HepG2 (cell line): ENCODE results near the gene PGPEP1. TPM values are rescaled to one million over a fixed set of nuclear protein-coding genes. Genes with fewer than 3 reads are reported as not detected.
A peak's percentile ranks its signal among the peaks of the same experiment; 100 is the strongest.

Source experiments
- ARHGAP35 ChIP-seq: sonication (generic); formaldehyde crosslinking; IDR thresholded peaks from 2 replicates; pipeline ENCODE4 v1.9.0; 2022; ENCODE audit warnings: mild to moderate bottlenecking, inconsistent platforms, moderate library complexity, missing genetic modification reagents, borderline replicate concordance
- ARID2 ChIP-seq: sonication (generic); formaldehyde crosslinking; IDR thresholded peaks from 2 replicates; pipeline ENCODE4 v1.8.1; 2022; ENCODE audit warnings: mild to moderate bottlenecking, missing genetic modification reagents, borderline replicate concordance
- HMGXB4 ChIP-seq, 2 experiments: sonication (generic) in 1 of 2; formaldehyde crosslinking in 1 of 2; IDR thresholded peaks; 2 replicates each; pipeline versions ENCODE4 v1.4.0 to v1.6.1; 2018 to 2020; ENCODE audit warnings: missing genetic modification reagents in 2 of 2, borderline replicate concordance in 1 of 2, low read depth in 1 of 2, mild to moderate bottlenecking in 1 of 2, missing biosample characterization in 1 of 2
- RERE ChIP-seq: IDR thresholded peaks from 2 replicates; pipeline ENCODE4 v1.6.1; 2016; ENCODE audit warnings: low read depth, missing genetic modification reagents, missing compliant biosample characterization
- SRY ChIP-seq: sonication (generic); formaldehyde crosslinking; IDR thresholded peaks from 2 replicates; pipeline ENCODE4 v1.8.0; 2022; ENCODE audit warnings: mild to moderate bottlenecking, missing genetic modification reagents
- THYN1 ChIP-seq: sonication (generic); formaldehyde crosslinking; IDR thresholded peaks from 2 replicates; pipeline ENCODE4 v1.8.1; 2023; ENCODE audit warnings: low read depth, mild to moderate bottlenecking, moderate library complexity, missing genetic modification reagents, borderline replicate concordance
- TOPORS ChIP-seq: sonication (generic); formaldehyde crosslinking; IDR thresholded peaks from 2 replicates; pipeline ENCODE4 v1.8.0; 2023; ENCODE audit warnings: mild to moderate bottlenecking, missing genetic modification reagents
- YY1 ChIP-seq: IDR thresholded peaks from 2 replicates; pipeline ENCODE4 v1.6.1; 2011; ENCODE audit warnings: low read length, low read depth, moderate library complexity, mild to moderate bottlenecking; ENCODE audit not compliant: insufficient read depth, insufficient replicate concordance
- ZBTB7B ChIP-seq: sonication (generic); formaldehyde crosslinking; IDR thresholded peaks from 2 replicates; pipeline ENCODE4 v1.4.0; 2020; ENCODE audit warnings: missing genetic modification reagents
- ZFAT ChIP-seq: sonication (generic); formaldehyde crosslinking; conservative IDR thresholded peaks from 2 replicates; pipeline ENCODE4 v1.8.1; 2023; ENCODE audit warnings: missing genetic modification reagents, inconsistent platforms
- ZNF12 ChIP-seq: sonication (generic); formaldehyde crosslinking; IDR thresholded peaks from 2 replicates; pipeline ENCODE4 v1.5.0; 2020; ENCODE audit warnings: missing genetic modification reagents
- ZNF567 ChIP-seq: sonication (generic); formaldehyde crosslinking; IDR thresholded peaks from 2 replicates; pipeline ENCODE4 v1.8.1; 2023; ENCODE audit warnings: mild to moderate bottlenecking, missing genetic modification reagents, borderline replicate concordance
- ZNF776 ChIP-seq: sonication (generic); formaldehyde crosslinking; IDR thresholded peaks from 2 replicates; pipeline ENCODE4 v1.4.0; 2020; ENCODE audit warnings: mild to moderate bottlenecking, missing genetic modification reagents
- ZSCAN21 ChIP-seq: sonication (generic); formaldehyde crosslinking; IDR thresholded peaks from 2 replicates; pipeline ENCODE4 v1.8.0; 2022; ENCODE audit warnings: mild to moderate bottlenecking, missing genetic modification reagents, moderate library complexity, borderline replicate concordance
- ZSCAN29 ChIP-seq: sonication (generic); formaldehyde crosslinking; conservative IDR thresholded peaks from 2 replicates; pipeline ENCODE4 v1.4.0; 2020; ENCODE audit warnings: mild to moderate bottlenecking, missing genetic modification reagents
- polyA plus RNA-seq, 8 experiments: library from polyadenylated mRNA; depleted of rRNA in 3 of 8; stranded (reverse) in 7 of 8; unstranded in 1 of 8; fragments of >200 nt; fragmentation: Illumina TruSeq in 4 of 8; extraction: Trizol in 4 of 8; gene quantifications; 2 replicates each; pipeline versions ENCODE4 v1.2.1 to v1.2.3, GENCODE V29; 2011 to 2016; ENCODE audit warnings: low read depth in 4 of 8, missing spikeins in 1 of 8, mixed read lengths in 1 of 8; ENCODE audit not compliant: insufficient read depth in 1 of 8
- total RNA-seq, 5 experiments: library from RNA; depleted of rRNA; stranded (reverse); fragments of >200 nt; fragmentation: Illumina TruSeq; extraction: Trizol; gene quantifications; 2 replicates each; pipeline ENCODE4 v1.2.3, GENCODE V29; 2016; ENCODE audit warnings: low read depth in 1 of 5
- TF ChIP-seq, protein P1 (sequence below): sonication (generic); formaldehyde crosslinking; IDR thresholded peaks from 2 replicates; pipeline ENCODE4 v1.4.0; 2020; ENCODE audit warnings: missing genetic modification reagents

Gene PGPEP1
- total and polyA plus RNA-seq, 2 of the 13 experiments (the other 11 are each of a cell fraction or from before 2014, with no cell fraction given), result 53.1 to 56.6 TPM

DNA sequence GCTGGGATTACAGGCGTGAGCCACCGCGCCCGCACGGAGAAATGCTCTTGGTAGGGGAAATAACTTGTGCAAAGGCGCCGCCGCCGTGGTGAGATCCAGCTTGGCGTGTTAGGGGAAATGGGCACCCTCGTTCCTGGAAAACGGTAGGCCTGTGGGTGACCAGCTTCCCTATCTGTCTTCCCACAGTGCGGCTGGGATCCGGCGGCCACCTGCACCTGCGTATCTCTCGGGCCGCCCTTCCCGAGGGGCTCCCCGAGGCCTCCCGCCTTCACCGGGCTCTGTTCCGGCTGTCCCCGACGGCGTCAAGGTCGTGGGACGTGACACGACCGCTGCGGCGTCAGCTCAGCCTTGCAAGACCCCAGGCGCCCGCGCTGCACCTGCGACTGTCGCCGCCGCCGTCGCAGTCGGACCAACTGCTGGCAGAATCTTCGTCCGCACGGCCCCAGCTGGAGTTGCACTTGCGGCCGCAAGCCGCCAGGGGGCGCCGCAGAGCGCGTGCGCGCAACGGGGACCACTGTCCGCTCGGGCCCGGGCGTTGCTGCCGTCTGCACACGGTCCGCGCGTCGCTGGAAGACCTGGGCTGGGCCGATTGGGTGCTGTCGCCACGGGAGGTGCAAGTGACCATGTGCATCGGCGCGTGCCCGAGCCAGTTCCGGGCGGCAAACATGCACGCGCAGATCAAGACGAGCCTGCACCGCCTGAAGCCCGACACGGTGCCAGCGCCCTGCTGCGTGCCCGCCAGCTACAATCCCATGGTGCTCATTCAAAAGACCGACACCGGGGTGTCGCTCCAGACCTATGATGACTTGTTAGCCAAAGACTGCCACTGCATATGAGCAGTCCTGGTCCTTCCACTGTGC lies 47.9 kb downstream of the PGPEP1 start (continued):
- TF ChIP-seq ZSCAN21 (CRISPR knock-in tag) (peak; percentile 93), YY1 (peak; percentile 60), ZBTB7B (CRISPR knock-in tag) (peak; percentile 87), ZNF12 (CRISPR knock-in tag) (peak; percentile 70; the same call in 1 of the 2 replicates), SRY (CRISPR knock-in tag) (peak; percentile 48; the same call in 1 of the 2 replicates), ZNF567 (CRISPR knock-in tag) (peak; percentile 75; the same call in 1 of the 2 replicates), ZNF776 (CRISPR knock-in tag) (peak; percentile 96), ARHGAP35 (CRISPR knock-in tag) (peak; percentile 28; the same call in 1 of the 2 replicates), ZFAT (peak; percentile 41; the same call in 1 of the 2 replicates), TOPORS (CRISPR knock-in tag) (peak; percentile 90), ARID2 (CRISPR knock-in tag) (peak; percentile 96), THYN1 (CRISPR knock-in tag) (0 out of 2 replicates have a peak, but pooled peaks have one; percentile 39), ZSCAN29 (CRISPR knock-in tag) (peak; percentile 73; the same call in 1 of the 2 replicates), HMGXB4 (CRISPR knock-in tag; IDR thresholded peaks at IDR 0.05; ENCODE audit: borderline replicate concordance in 1 of 2, low read depth in 1 of 2) (peak; percentile 90 to 95; a peak in 3 of 4 replicates), RERE (no peak)
- TF ChIP-seq, protein P1, sequence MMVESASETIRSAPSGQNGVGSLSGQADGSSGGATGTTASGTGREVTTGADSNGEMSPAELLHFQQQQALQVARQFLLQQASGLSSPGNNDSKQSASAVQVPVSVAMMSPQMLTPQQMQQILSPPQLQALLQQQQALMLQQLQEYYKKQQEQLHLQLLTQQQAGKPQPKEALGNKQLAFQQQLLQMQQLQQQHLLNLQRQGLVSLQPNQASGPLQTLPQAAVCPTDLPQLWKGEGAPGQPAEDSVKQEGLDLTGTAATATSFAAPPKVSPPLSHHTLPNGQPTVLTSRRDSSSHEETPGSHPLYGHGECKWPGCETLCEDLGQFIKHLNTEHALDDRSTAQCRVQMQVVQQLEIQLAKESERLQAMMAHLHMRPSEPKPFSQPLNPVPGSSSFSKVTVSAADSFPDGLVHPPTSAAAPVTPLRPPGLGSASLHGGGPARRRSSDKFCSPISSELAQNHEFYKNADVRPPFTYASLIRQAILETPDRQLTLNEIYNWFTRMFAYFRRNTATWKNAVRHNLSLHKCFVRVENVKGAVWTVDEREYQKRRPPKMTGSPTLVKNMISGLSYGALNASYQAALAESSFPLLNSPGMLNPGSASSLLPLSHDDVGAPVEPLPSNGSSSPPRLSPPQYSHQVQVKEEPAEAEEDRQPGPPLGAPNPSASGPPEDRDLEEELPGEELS, result no peak; the same call in 1 of the 2 replicates
